DMS53 (cell line): ENCODE data around the gene ERF.

Experiments
- DNase-seq: peaks from one replicate; lab custom pipeline; 2025; lab: John Stamatoyannopoulos, UW

Gene ERF

GRCh38 chr19:42253245-42254088 lies 1.5 kb downstream of the ERF start:
- DNase-seq = peak; percentile 67

GRCh38 chr19:42252365-42253244 lies 2.3 kb downstream of the ERF start:
- DNase-seq = no peak

GRCh38 chr19:42251572-42252358 lies 3.2 kb downstream of the ERF start:
- no peak for DNase-seq

- DNase-seq = no peak
Measured at GRCh38 chr19:42250666-42251531, 4.0 kb downstream of the ERF start.

GRCh38 chr19:42250183-42250665 lies 4.7 kb downstream of the ERF start:
- no peak for DNase-seq

GRCh38 chr19:42249769-42250168 lies 5.2 kb downstream of the ERF start:
- no peak for DNase-seq

- DNase-seq = no peak
Measured at GRCh38 chr19:42249149-42249750, 5.7 kb downstream of the ERF start.

GRCh38 chr19:42248270-42249148 lies 6.4 kb downstream of the ERF start:
- DNase-seq = no peak

- DNase-seq = no peak
Measured at GRCh38 chr19:42247640-42248199, 7.2 kb downstream of the ERF start.

GRCh38 chr19:42246922-42247639 lies 7.8 kb downstream of the ERF start:
- DNase-seq = no peak

GRCh38 chr19:42246143-42246921 lies 8.6 kb downstream of the ERF start:
- peak; percentile 73 for DNase-seq

- DNase-seq = no peak
Measured at GRCh38 chr19:42245231-42245630, 9.7 kb downstream of the ERF start.

- peak; percentile 97 for DNase-seq
Measured at GRCh38 chr19:42244347-42245220, 10.3 kb downstream of the ERF start.

GRCh38 chr19:42242512-42243409 lies 12.2 kb downstream of the ERF start, which contains the start of gene GSK3A:
Gene GSK3A, minus strand, starts transcription at chr19:42242602. Its CDS starts 137 bp downstream, at chr19:42242465.
- peak; percentile 100 for DNase-seq

GRCh38 chr19:42242069-42242511 lies 12.8 kb downstream of the ERF start:
- peak; percentile 62 for DNase-seq
